Measurements from ENCODE around the gene BCL11B. TPM values are rescaled to one million over a fixed set of nuclear protein-coding genes. Genes with fewer than 3 reads are reported as not detected.

BCL11B gene
- total and polyA plus RNA-seq, 2 of the 8 experiments (the other 6 are each of a cell fraction or from before 2014, with no cell fraction given), result 0.63 to 5.9 TPM

DNA sequence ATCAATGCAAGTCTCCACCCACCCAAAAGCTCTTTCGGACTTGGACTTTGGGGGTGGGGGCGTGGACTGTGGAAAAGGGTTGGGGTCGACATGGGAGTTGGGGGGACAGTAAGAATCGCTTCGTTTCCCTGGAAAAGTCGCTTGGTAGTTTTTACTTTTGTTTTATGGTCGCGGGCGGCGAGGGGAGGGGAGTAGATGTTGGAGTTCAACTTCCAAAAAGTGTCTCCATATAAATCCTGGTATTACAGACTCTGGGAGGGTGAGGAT is 568 bp upstream of the BCL11B start:
- Histone ChIP-seq H2BK20ac (ENCODE audit: low read length) (no peak overlapping the region), H3K36me3 (ENCODE audit: control insufficient read depth in 2 of 4, insufficient read depth in 4 of 4, low read length in 3 of 4) (no peaks in the 10 kb centered on the region), H3K27me3 (replicated peaks in 1 of 4; ENCODE audit: control insufficient read depth in 3 of 4, extremely low read depth in 1 of 4, insufficient read depth in 3 of 4, low read length in 3 of 4) (peaks cover 0 to 15% (median 5%) of the 10 kb centered on the region in 4 experiments; a peak in 4 of 7 replicates), H3K79me2 (ENCODE audit: control insufficient read depth in 1 of 2, insufficient read depth in 2 of 2, low read length in 2 of 2) (peaks cover 0 to 16% of the 10 kb centered on the region in 2 experiments; a peak in 2 of 4 replicates), H4K8ac (ENCODE audit: extremely low read depth, insufficient read depth, low read length) (no peak overlapping the region), H2BK12ac (ENCODE audit: low read depth, low read length) (no peak overlapping the region; the same call in 1 of the 2 replicates), H2BK5ac (ENCODE audit: low read depth, low read length) (peak overlapping the region; percentile 60; the same call in 1 of the 2 replicates), H3K27ac (ENCODE audit: low read depth, low read length) (no peak overlapping the region), H3K79me1 (ENCODE audit: low read depth, low read length) (0 out of 2 replicates have a peak, but pooled peaks cover 3% of the 10 kb centered on the region), H3K4me2 (ENCODE audit: insufficient read depth in 1 of 2, low read depth in 2 of 2, low read length in 2 of 2) (peak overlapping the region; percentile 88 to 89), H3K56ac (replicated peaks; ENCODE audit: insufficient read length, low read depth, low read length) (peak overlapping the region; percentile 19), H2AFZ (ENCODE audit: low read length) (no peak overlapping the region), H3K23ac (ENCODE audit: insufficient read length) (no peak overlapping the region), H3K4ac (replicated peaks; ENCODE audit: insufficient read length, low read depth, low read length) (no peak overlapping the region), H3K4me1 (replicated peaks in 1 of 4; ENCODE audit: control insufficient read depth in 3 of 4, insufficient read depth in 4 of 4, low read length in 3 of 4) (peaks cover 9 to 18% (median 15%) of the 10 kb centered on the region in 4 experiments), H4K91ac (replicated peaks; ENCODE audit: insufficient read length, low read length) (no peak overlapping the region), H3K9ac (replicated peaks in 1 of 4; ENCODE audit: extremely low read depth in 1 of 4, low read depth in 3 of 4, low read length in 3 of 4) (0 out of 7 replicates have a peak overlapping the region, but pooled peaks of 1 of the 4 experiments have one; percentile 20), H3K23me2 (ENCODE audit: low read depth, low read length) (peaks cover 24% of the 10 kb centered on the region), H4K20me1 (replicated peaks in 1 of 2; ENCODE audit: control insufficient read depth in 1 of 2, insufficient read depth in 2 of 2, low read length in 2 of 2) (no peaks in the 10 kb centered on the region), H3K14ac (ENCODE audit: insufficient read length) (no peak overlapping the region), H2BK120ac (replicated peaks; ENCODE audit: low read depth, low read length) (no peak overlapping the region), H2BK15ac (ENCODE audit: low read length) (no peak overlapping the region), H3K4me3 (ENCODE audit: extremely low read depth in 1 of 4, insufficient read depth in 2 of 4, low read depth in 3 of 4, low read length in 4 of 4) (peak overlapping the region; percentile 55 to 76 (median 65)), H3K9me3 (ENCODE audit: insufficient read depth in 2 of 2, low read depth in 1 of 2, low read length in 1 of 2) (no peaks in the 10 kb centered on the region), H4K5ac (ENCODE audit: insufficient read length, low read depth, low read length) (no peak overlapping the region), H2AK5ac (ENCODE audit: low read depth, low read length) (no peak overlapping the region), H3K18ac (ENCODE audit: extremely low read depth, low read length) (peak overlapping the region; percentile 66)
- ChIA-PET POLR2A (ENCODE audit: partially characterized antibody) (interaction anchor here (1.0 to 2.1 kb wide), 5 partner anchors 12 to 104 kb away, joined by 3 to 6 read pairs (median 4); no protein-coding TSS in a partner anchor), CTCF (ENCODE audit: partially characterized antibody) (interaction anchor here (1.0 to 1.3 kb wide), 2 partner anchors 38 to 85 kb away, joined by 3 to 4 read pairs; no protein-coding TSS in a partner anchor)
- FAIRE-seq, result no peak
- no peak for DNase-seq (ENCODE audit: low read depth in 1 of 2, low spot score in 2 of 2)
- 4% methylated on average over 10 of the region's 10 CpGs; no CpG with 5 or more reads in 1 of the 2 experiments for WGBS, 2 experiments (ENCODE audit: extremely low coverage in 1 of 2, insufficient coverage in 1 of 2, insufficient read length in 1 of 2, insufficient replicate concordance in 2 of 2, low coverage in 1 of 2, low lambda C conversion rate in 2 of 2, missing lambda C conversion rate in 1 of 2)
- TF ChIP-seq, protein P1, sequence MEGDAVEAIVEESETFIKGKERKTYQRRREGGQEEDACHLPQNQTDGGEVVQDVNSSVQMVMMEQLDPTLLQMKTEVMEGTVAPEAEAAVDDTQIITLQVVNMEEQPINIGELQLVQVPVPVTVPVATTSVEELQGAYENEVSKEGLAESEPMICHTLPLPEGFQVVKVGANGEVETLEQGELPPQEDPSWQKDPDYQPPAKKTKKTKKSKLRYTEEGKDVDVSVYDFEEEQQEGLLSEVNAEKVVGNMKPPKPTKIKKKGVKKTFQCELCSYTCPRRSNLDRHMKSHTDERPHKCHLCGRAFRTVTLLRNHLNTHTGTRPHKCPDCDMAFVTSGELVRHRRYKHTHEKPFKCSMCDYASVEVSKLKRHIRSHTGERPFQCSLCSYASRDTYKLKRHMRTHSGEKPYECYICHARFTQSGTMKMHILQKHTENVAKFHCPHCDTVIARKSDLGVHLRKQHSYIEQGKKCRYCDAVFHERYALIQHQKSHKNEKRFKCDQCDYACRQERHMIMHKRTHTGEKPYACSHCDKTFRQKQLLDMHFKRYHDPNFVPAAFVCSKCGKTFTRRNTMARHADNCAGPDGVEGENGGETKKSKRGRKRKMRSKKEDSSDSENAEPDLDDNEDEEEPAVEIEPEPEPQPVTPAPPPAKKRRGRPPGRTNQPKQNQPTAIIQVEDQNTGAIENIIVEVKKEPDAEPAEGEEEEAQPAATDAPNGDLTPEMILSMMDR (IDR thresholded peaks at IDR 0.05; ENCODE audit: control extremely low read depth in 1 of 3, insufficient read depth in 1 of 3, low read depth in 1 of 3, low read length in 3 of 3), result no peak
- TF ChIP-seq POLR2A (IDR thresholded peaks at IDR 0.05; ENCODE audit: control extremely low read depth in 1 of 2, low read depth in 2 of 2, low read length in 2 of 2) (no peak), JUN (IDR thresholded peaks at IDR 0.05; ENCODE audit: low read depth, low read length) (no peak), KDM4A (IDR thresholded peaks at IDR 0.05; ENCODE audit: low read depth, low read length, severe bottlenecking) (no peak), TEAD4 (IDR thresholded peaks at IDR 0.05; ENCODE audit: low read depth, low read length) (no peak), TAF7 (optimal IDR thresholded peaks at IDR 0.05; ENCODE audit: borderline replicate concordance, low read depth, low read length) (no peak), PHF8 (conservative IDR thresholded peaks at IDR 0.05; ENCODE audit: low read depth, low read length) (no peak), TAF1 (IDR thresholded peaks at IDR 0.05; ENCODE audit: low read depth, low read length) (no peak), SP1 (IDR thresholded peaks at IDR 0.05; ENCODE audit: low read depth, low read length) (no peak)

Measured in H1 (cell line).